ENCODE data around the gene NF2. TPM values are rescaled to one million over a fixed set of nuclear protein-coding genes. Genes with fewer than 3 reads are reported as not detected.

Gene NF2
- total and polyA plus RNA-seq, 4 donors: 8.9 to 49.7 (median 16.3) TPM

DNA sequence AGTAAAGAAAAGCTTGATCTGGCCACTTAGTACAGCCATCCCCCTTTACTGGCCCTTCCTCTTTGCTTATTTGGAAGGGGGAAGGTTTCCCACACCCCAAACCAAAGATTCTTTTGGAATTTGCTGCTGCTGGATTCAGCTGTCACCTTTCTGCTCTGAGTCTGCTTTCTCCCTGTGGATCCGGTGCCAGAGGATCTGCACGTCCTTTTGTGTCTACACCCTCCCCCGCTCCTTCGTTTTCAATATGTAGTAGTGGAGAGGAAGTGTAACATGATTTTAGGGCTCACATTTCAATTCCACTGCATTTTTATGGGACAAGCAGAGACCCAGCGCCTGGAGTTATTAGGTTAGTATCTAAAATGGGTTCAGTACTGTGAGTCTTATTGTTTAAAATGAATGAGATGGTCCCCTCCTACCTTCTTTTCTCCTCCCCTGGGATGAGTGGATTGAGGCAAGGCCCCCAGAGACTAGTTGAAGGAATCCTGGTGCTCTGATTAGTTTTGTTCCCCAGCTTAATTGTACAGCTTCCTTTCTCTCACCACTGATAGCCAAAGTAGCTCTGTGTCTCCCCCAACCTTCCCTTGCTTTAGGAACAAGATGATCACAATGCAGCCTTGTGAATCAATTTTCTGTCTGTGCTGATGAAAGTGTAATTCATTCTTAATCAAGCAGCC, 85.9 kb downstream of the NF2 start:
- no peak overlapping the region for H3K9ac ChIP-seq (ENCODE audit: insufficient read depth in 1 of 2, low read length in 2 of 2)

GRCh38 chr22:29689880-29690213, 86.4 kb downstream of the NF2 start:
- Histone ChIP-seq H3K27ac (ENCODE audit: low read depth in 1 of 2, low read length in 1 of 2) (no peak overlapping the region), H3K9ac (ENCODE audit: insufficient read depth in 1 of 2, low read length in 2 of 2) (no peak overlapping the region), H3K4me1 (ENCODE audit: control insufficient read depth in 5 of 5, insufficient read depth in 5 of 5, low read length in 5 of 5) (peaks cover 0 to 12% (median 0%) of the 10 kb centered on the region in 5 donors), H3K9me3 (ENCODE audit: control insufficient read depth in 4 of 4, insufficient read depth in 3 of 4, low read length in 3 of 4) (peaks cover 0 to 2% (median 0%) of the 10 kb centered on the region in 4 donors), H3K27me3 (ENCODE audit: control insufficient read depth in 3 of 3, insufficient read depth in 3 of 3, low read length in 2 of 3) (no peaks in the 10 kb centered on the region), H3K4me3 (no peak overlapping the region), H3K36me3 (ENCODE audit: control insufficient read depth in 4 of 4, insufficient read depth in 4 of 4, low read length in 4 of 4) (peaks cover 0 to 34% (median 6%) of the 10 kb centered on the region in 4 donors)
- peak; percentile 70 to 78 (median 72) for DNase-seq
- WGBS, 2 donors: 39 to 50% methylated on average over 8 of the region's 8 CpGs
- TF ChIP-seq, protein P1, sequence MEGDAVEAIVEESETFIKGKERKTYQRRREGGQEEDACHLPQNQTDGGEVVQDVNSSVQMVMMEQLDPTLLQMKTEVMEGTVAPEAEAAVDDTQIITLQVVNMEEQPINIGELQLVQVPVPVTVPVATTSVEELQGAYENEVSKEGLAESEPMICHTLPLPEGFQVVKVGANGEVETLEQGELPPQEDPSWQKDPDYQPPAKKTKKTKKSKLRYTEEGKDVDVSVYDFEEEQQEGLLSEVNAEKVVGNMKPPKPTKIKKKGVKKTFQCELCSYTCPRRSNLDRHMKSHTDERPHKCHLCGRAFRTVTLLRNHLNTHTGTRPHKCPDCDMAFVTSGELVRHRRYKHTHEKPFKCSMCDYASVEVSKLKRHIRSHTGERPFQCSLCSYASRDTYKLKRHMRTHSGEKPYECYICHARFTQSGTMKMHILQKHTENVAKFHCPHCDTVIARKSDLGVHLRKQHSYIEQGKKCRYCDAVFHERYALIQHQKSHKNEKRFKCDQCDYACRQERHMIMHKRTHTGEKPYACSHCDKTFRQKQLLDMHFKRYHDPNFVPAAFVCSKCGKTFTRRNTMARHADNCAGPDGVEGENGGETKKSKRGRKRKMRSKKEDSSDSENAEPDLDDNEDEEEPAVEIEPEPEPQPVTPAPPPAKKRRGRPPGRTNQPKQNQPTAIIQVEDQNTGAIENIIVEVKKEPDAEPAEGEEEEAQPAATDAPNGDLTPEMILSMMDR (IDR thresholded peaks at IDR 0.05; ENCODE audit: control extremely low read depth, extremely low read depth): peak; percentile 37
- no peak for ATAC-seq (ENCODE audit: insufficient read depth, low FRiP score)

More for the DNA sequence above, 85.9 kb downstream of the NF2 start:
- Histone ChIP-seq H3K36me3 (ENCODE audit: control insufficient read depth in 4 of 4, insufficient read depth in 4 of 4, low read length in 4 of 4) (peaks cover 0 to 35% (median 5%) of the 10 kb centered on the region in 4 donors), H3K4me1 (ENCODE audit: control insufficient read depth in 5 of 5, insufficient read depth in 5 of 5, low read length in 5 of 5) (peaks cover 0 to 12% (median 0%) of the 10 kb centered on the region in 5 donors), H3K27me3 (ENCODE audit: control insufficient read depth in 3 of 3, insufficient read depth in 3 of 3, low read length in 2 of 3) (no peaks in the 10 kb centered on the region), H3K4me3 (no peak overlapping the region), H3K9me3 (ENCODE audit: control insufficient read depth in 4 of 4, insufficient read depth in 3 of 4, low read length in 3 of 4) (peaks cover 0 to 2% (median 0%) of the 10 kb centered on the region in 4 donors), H3K27ac (ENCODE audit: low read depth in 1 of 2, low read length in 1 of 2) (no peak overlapping the region)
- ATAC-seq (ENCODE audit: insufficient read depth, low FRiP score) (no peak), DNase-seq (peak in 1 of 3 donors; percentile 42)
- 87 to 89% methylated on average over 5 of the region's 5 CpGs for WGBS, 2 donors
- TF ChIP-seq, protein P1 (IDR thresholded peaks at IDR 0.05; ENCODE audit: control extremely low read depth, extremely low read depth): no peak

- no peak for DNase-seq
- peaks cover 0 to 39% (median 6%) of the 10 kb centered on the region in 4 donors for H3K36me3 ChIP-seq (ENCODE audit: control insufficient read depth in 4 of 4, insufficient read depth in 4 of 4, low read length in 4 of 4)
- TF ChIP-seq, protein P1 (IDR thresholded peaks at IDR 0.05; ENCODE audit: control extremely low read depth, extremely low read depth): no peak
- 79 to 87% methylated on average over 9 of the region's 9 CpGs for WGBS, 2 donors
- no peak overlapping the region for H3K4me3 ChIP-seq
- no peak overlapping the region for H3K9ac ChIP-seq (ENCODE audit: insufficient read depth in 1 of 2, low read length in 2 of 2)
- peaks cover 0 to 12% (median 0%) of the 10 kb centered on the region in 5 donors for H3K4me1 ChIP-seq (ENCODE audit: control insufficient read depth in 5 of 5, insufficient read depth in 5 of 5, low read length in 5 of 5)
- H3K27ac ChIP-seq (ENCODE audit: low read depth in 1 of 2, low read length in 1 of 2): no peak overlapping the region
- no peak for ATAC-seq (ENCODE audit: insufficient read depth, low FRiP score)
- peaks cover 0 to 2% (median 0%) of the 10 kb centered on the region in 4 donors for H3K9me3 ChIP-seq (ENCODE audit: control insufficient read depth in 4 of 4, insufficient read depth in 3 of 4, low read length in 3 of 4)
- H3K27me3 ChIP-seq (ENCODE audit: control insufficient read depth in 3 of 3, insufficient read depth in 3 of 3, low read length in 2 of 3): no peaks in the 10 kb centered on the region
Observed at GRCh38 chr22:29690476-29690875, 87.0 kb downstream of the NF2 start.

Measured in lung (tissue), 12 donors.